HG03565 (cell line): ENCODE data around the gene ZNF136.

Experiments used
- ATAC-seq: cut with Tn5 transposase; IDR thresholded peaks from one replicate; pipeline ENCODE4 v1.9.1; 2021; ENCODE audit warnings: mild to moderate bottlenecking, moderate library complexity; ENCODE audit not compliant: unreplicated experiment

Gene ZNF136

DNA sequence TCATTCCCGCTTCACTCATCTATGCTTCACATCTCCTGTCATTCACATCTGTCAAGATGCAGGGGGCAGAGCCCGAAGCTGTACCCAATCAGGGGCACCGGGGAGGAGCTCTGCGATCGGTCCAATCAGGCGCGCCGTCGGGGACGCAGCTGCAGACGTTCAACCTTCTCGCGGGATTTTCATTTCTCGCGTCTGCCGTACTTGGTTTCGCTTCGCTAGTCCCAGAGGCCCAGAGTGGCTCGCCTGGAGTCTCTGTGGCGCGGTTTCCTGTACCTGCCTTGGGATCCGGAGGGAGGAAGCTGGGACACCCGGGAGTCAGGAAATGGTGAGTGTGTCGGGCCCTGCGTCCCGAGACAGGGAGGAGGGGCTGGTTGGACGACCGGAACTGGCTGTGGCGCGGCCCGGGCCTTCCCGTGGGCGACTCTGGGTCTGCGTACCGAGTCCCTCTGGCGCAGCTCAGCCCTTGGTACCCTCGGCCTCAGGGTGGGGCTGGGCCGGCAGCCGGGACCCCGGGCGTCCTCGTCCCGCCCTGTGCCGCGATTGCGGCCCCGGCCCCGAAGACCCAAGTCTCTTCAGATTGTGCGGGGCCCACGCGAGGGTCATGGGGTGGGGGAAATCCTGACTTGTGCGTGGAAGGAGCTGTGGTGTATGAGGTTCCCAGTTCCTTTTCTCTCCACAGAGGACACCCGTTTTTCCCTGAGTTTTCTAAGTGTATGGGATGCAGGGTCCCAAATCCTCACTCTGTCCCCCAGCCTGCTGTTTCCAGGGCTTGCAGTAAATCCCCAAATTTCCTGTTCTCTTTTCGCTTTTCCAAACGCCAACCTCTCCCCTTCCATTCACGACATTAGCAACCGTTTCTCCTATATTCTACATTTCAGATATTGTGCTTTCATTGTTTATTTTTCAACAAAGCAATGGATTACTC lies at the start of gene ZNF136:
TSS of gene ZNF136 (plus strand) at position 215 of the 925 bp plus-strand sequence. CDS start at position 323, 108 bp downstream.
- ATAC-seq = peak; percentile 91

DNA sequence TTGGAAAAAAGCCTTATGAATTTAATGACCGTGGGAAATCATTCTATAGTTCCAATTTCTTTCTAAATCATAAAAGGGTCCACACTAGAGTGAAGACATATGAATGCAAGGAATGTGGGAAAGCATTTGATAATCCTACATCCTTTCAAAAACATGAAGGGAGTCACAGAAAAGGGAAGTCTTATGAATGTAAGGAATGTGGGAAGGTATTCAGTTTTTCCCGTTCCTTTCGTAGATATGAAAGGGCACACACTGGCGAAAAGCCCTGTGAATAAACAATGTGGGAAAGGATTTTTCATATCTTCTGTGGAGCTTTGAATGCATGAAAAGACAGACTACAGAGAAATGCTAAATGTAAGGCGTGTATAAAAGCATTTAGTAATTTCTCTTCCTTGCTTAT lies 49.8 kb upstream of the ZNF136 start:
- no peak for ATAC-seq

- ATAC-seq = no peak
Measured at GRCh38 chr19:12117201-12117970, 45.5 kb upstream of the ZNF136 start.

DNA sequence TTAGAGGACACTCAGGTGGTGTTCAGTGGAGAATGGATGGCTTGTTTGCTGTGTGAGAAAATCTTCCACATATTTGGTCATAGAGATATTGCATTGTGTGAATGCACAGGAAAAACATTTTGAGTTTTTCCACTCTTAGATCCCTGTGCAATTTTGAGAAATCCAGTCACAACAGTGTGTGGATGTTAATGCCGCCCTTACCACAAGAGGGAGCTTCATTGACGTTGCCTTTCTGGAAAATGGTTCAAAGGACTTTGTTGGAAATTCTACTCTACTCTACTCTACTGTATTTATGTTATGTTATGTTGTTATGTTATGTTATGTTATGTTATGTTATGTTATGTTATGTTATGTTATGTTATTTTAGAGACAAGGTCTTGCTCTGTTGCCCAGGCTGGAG lies 36.2 kb upstream of the ZNF136 start:
- no peak for ATAC-seq

GRCh38 chr19:12133069-12133468 lies 29.8 kb upstream of the ZNF136 start:
- ATAC-seq = no peak

GRCh38 chr19:12137221-12137940 lies 25.5 kb upstream of the ZNF136 start:
- no peak for ATAC-seq

DNA sequence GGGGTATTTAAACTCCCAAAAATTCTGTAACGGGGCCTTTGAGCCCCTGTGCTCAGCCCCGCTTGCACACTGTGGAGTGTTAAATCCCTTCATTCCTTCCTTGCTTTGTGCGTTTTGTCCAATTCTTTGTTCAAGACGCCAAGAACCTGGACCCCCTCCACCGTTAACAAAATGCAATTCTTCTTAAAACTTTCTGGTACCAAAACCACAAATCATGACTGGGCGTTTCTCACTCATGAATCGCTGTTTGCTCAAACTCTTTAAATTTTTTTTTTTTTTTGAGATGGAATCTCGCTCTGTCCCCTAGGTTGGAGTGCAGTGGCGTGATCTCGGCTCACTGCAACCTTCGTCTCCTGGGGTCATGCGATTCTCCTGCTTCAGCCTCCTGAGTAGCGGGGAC lies 23.6 kb upstream of the ZNF136 start:
- ATAC-seq = no peak

DNA sequence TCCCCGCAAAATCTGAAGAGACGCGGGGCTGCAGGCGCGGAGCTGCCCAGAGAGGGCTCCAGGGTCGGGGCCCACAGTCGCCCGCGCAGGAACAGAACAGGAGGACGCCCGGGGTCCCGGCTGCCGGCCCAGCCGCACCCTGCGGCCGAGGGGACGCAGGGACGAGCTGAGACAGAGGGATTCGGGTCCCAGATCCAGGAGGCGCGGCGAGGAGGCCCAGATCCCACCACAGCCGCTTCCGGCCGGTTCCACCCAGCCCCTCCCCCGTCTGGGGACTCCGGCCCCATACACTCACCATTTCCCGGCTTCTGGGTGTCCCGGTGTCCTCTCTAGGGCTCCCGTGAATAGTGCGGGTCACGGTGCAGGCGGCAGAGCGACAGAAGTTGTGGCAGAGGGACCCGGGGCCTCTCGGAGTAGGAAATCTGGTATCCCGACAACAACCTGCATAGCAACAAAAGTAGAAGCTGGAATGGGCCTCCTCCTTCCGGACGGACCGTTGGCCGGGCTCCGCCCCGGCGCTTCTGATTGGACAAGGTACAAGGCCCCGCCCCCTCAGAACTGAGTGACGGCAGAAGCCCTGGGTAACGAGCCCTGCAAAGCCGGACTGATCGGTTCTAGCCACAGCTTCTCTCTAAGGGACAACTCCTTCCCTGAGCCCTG lies 22.9 kb upstream of the ZNF136 start, which contains the start of gene ZNF20:
TSS of gene ZNF20 (minus strand) at position 466 of the 660 bp plus-strand sequence. CDS start at position 298, 168 bp downstream.
- ATAC-seq = peak; percentile 79

- peak; percentile 68 for ATAC-seq
Measured at GRCh38 chr19:12140545-12141404, 22.1 kb upstream of the ZNF136 start.

- no peak for ATAC-seq
Measured at GRCh38 chr19:12141405-12141736, 21.5 kb upstream of the ZNF136 start.

DNA sequence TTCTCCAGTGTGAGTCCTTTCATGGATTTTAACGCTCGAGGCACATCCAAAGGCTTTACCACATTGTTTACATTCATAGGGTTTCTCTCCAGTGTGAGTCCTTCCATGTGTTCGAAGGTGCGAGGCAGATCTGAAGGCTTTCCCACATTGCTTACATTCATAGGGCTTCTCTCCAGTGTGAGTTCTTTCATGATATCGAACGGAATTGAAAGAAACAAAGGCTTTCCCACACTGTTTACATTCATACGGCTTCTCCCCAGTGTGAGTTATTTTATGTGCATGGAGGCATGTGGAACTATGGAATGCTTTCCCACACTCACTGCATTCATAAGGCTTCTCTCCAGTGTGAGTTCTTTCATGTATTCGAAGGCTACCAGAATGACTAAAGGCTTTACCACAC lies 17.5 kb upstream of the ZNF136 start:
- no peak for ATAC-seq

DNA sequence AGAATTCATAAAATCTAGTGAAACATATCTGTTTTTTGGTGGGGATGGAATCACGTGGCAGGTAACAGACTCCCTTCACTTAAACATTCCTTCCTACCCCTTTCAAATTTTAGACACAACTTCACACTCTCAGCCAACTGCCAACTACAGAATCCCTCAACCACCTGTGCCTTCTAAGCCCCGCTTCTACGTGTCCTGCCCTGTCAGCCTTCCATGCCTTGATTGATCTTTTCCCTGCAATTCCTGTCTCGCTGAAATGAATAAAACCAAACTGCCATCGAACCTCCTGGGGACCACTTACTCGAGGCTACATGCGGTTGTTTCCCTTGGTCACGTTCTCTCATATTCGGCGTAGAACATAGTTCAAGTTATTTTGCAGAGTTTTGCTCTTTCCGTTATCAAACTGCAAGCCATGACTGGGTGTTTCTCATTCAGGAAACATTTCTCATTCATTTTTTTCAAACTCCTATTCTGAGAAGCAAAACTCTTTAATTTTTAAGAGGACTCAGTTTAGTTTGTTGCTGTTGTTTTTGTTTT lies 7.5 kb upstream of the ZNF136 start:
- ATAC-seq = no peak

DNA sequence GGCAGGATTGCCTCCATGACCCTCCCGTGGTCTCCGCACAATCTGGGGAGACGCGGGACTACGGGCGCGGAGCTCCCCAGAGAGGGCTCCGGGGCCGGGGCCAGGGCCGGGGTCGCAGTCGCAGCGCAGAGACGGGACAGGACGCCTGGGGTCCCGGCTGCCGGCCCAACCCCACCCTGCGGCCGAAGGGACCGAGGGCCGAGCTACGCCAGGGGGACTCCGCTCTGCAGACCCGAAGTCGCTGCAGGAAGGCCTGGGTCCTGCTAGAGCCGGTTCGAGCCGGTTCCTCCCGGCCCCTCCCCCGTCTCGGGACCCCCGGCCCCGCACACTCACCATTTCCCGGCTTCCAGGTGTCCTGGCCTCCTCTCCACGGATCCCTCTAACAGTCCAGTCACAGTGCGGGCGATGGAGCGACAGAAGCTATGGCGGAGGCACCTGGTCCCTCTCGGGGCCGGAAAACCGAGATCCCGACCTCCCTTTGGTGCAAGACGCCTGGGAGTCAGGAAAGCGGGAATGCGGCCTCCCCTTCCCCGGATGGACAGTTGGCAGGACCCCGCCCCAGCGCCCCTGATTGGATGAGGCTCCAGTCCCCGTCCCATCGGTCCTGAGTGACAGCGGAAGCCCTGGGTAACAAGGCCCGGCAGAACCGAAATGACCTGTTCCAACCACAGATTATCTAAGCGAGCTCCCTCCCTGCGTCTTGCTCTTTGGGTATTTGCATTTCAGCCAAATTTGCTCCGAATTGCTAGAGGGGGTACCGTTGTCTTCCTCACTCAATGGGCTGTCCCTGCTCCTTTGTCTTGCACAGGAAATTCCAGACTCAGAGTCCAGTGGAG lies 6.5 kb upstream of the ZNF136 start, which contains the start of gene ZNF625:
TSS of gene ZNF625 (minus strand) at position 512 of the 836 bp plus-strand sequence. CDS start at position 336, 176 bp downstream.
- no peak for ATAC-seq

DNA sequence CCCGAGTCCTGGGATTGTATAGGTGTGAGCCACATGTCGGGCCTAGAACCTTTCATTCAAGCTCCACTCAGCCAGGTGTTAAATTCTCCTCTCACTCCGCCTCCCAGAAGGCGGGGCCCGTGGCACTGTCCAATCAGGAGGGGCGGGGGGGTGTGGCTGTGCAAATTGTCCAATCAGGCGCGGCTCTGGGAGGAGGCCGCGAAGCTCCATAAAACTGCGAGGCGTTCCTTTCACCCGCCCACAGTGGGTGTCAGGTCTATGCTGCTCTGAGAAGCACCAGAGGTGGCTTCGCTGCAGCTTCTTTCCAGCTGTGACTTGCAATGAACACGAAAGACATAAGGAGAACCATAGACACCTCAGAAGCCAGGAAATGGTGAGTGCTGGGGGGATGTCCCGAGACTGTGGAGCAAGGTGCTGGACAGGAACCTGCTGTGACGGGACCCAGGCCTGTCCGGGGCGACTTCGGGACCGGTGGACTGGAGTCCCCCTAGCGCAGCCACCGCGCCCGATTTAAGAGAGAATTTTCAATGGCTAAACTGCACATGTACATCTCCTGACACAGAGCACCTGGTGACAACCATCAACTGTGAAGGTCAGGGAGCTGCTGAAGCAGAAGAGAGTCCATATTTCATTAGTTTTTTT lies 3.0 kb upstream of the ZNF136 start:
- ATAC-seq = no peak

- ATAC-seq = peak; percentile 16
Measured at GRCh38 chr19:12162513-12162881, 399 bp upstream of the ZNF136 start.

- no peak for ATAC-seq
Measured at GRCh38 chr19:12163826-12164225, 930 bp downstream of the ZNF136 start.

GRCh38 chr19:12166626-12167025 lies 3.7 kb downstream of the ZNF136 start:
- no peak for ATAC-seq

DNA sequence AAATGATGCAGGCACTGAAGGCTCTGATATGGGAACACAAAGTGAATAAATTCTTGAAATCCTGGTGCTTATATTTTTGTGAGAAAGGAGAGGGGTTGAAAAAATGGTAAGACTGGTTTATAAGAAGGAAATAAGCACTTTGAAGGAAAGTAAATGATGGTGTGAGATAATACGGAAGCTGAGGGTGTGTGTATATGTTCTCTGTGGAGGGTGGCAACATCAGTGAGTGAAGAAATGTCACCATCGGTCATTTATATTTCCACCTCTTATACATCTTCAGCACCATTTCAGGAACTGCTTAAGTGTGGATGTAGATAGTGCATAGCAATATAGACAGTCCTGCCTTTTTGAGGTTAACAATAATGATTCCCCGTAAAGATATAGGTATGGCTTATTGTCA lies 17.5 kb downstream of the ZNF136 start:
- no peak for ATAC-seq
